Measurements from ENCODE around the gene NEK10. TPM values are rescaled to one million over a fixed set of nuclear protein-coding genes. Genes with fewer than 3 reads are reported as not detected.

Gene NEK10
- total RNA-seq, 2 experiments from 2014 or later = 0.19 to 0.57 TPM

DNA sequence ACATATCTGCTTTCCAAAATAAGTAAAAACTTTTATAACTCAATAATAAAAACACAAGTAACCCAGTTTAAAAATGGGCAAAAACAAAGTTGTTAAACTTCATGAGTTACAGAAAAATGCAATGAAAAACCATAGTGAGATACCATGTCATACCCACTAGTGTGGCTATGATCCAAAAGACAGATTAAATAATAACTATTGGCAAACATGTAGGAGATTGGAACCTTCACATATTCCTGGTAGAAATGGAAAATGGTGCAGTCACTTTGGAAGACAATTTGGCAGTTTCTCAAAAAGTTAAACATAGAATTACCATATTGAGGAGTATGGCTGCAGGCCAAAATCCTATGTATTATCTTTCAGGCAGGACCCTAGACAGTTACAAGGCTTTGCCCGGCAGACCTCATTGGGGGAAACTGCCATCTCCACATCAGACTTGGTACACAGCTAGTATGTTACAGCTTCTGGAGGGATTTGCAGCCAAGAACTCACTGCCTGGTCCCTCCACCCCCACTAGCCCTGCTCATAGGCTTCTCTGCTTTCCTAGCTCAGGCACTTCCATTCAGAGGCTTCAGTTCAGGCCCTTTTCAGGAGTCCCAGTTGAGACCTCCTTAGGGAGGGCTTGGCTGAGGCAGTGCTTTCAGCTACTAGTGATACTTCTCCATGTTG is 147.8 kb downstream of the NEK10 start:
- Mint-ChIP-seq H3K27me3 (no peaks in the 10 kb centered on the region), H3K9me3 (ENCODE audit: low read depth) (no peaks in the 10 kb centered on the region), H3K36me3 (ENCODE audit: low read depth) (no peaks in the 10 kb centered on the region), H3K4me1 (peaks cover 15% of the 10 kb centered on the region), H3K4me3 (no peak overlapping the region), H3K27ac (no peak overlapping the region)
- ChIA-PET POLR2A (no interaction called here), CTCF (no interaction called here)
- DNase-seq = no peak
- no peak for ATAC-seq
- intact Hi-C loops (cut with DNase I, micrococcal nuclease) = no loop called here

DNA sequence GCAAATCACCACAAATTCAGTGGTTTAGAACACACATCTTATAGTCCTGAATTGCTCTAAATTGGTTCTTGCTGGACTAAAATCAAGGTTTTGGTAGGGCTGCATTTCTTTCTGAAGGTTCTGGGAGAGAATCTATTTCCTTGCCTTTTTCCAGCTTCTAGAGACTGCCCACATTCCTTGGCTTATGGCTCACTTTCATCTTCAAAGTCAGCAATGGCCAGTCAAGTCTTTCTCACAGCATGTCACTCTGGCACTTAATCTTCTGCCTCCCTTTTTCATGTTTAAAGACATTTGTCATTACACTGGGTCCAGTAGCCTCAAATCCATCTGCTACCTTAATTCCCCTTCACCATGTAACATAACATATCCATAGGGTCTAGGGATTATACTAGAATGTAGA is 149.0 kb downstream of the NEK10 start:
- ChIA-PET POLR2A (no interaction called here), CTCF (no interaction called here)
- DNase-seq = no peak
- Mint-ChIP-seq H3K4me3 (no peak overlapping the region), H3K36me3 (ENCODE audit: low read depth) (no peaks in the 10 kb centered on the region), H3K9me3 (ENCODE audit: low read depth) (no peaks in the 10 kb centered on the region), H3K27ac (no peak overlapping the region), H3K4me1 (peaks cover 15% of the 10 kb centered on the region), H3K27me3 (no peaks in the 10 kb centered on the region)
- intact Hi-C loops (cut with DNase I, micrococcal nuclease) = no loop called here
- ATAC-seq = no peak

GRCh38 chr3:27219127-27219845 is 149.9 kb downstream of the NEK10 start:
- intact Hi-C loops (cut with DNase I, micrococcal nuclease) = no loop called here
- Mint-ChIP-seq H3K4me1 (peaks cover 12% of the 10 kb centered on the region), H3K9me3 (ENCODE audit: low read depth) (no peaks in the 10 kb centered on the region), H3K4me3 (no peak overlapping the region), H3K27ac (no peak overlapping the region), H3K27me3 (no peaks in the 10 kb centered on the region), H3K36me3 (ENCODE audit: low read depth) (no peaks in the 10 kb centered on the region)
- ATAC-seq (no peak), DNase-seq (no peak)
- ChIA-PET POLR2A (no interaction called here), CTCF (no interaction called here)

GRCh38 chr3:27216955-27217552 is 152.1 kb downstream of the NEK10 start:
- intact Hi-C loops (cut with DNase I, micrococcal nuclease) = no loop called here
- no peaks in the 10 kb centered on the region for H3K4me1 Mint-ChIP-seq
- no peaks in the 10 kb centered on the region for H3K27me3 Mint-ChIP-seq
- no peak overlapping the region for H3K4me3 Mint-ChIP-seq
- H3K27ac Mint-ChIP-seq = no peak overlapping the region
- H3K9me3 Mint-ChIP-seq (ENCODE audit: low read depth) = no peaks in the 10 kb centered on the region
- H3K36me3 Mint-ChIP-seq (ENCODE audit: low read depth) = no peaks in the 10 kb centered on the region
- POLR2A ChIA-PET = no interaction called here
- CTCF ChIA-PET = no interaction called here
- DNase-seq (no peak), ATAC-seq (no peak)

DNA sequence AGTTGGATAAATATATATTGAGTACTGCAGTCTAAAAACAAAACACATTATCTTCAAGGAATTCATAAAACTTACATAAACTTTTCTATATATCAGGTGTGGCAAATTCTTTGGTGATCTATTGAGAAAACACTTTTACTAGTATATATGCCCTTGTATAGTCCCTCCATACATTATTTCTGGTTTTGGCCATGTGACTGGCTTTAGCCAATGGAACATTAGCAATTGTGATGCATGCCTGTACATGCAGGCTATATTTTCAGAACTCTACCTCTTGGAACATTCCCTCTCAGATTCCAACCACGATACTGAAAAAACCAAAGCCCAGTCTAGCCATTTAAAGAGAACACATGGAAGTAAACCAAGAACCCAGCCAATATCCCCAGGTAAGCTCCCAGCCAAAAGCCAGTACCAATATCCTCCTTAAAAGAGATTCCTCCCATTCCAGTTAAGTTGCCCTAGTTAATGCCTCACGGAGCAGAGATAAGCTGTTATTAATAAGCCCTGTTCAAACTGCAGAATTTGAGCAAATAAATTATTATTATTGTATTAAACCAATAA is 152.8 kb downstream of the NEK10 start:
- H3K9me3 Mint-ChIP-seq (ENCODE audit: low read depth) = no peaks in the 10 kb centered on the region
- DNase-seq (no peak), ATAC-seq (no peak)
- no peaks in the 10 kb centered on the region for H3K27me3 Mint-ChIP-seq
- CTCF ChIA-PET = no interaction called here
- intact Hi-C loops (cut with DNase I, micrococcal nuclease) = no loop called here
- POLR2A ChIA-PET = no interaction called here
- H3K27ac Mint-ChIP-seq = no peak overlapping the region
- no peak overlapping the region for H3K4me3 Mint-ChIP-seq
- no peaks in the 10 kb centered on the region for H3K36me3 Mint-ChIP-seq (ENCODE audit: low read depth)
- H3K4me1 Mint-ChIP-seq = no peaks in the 10 kb centered on the region

- no peaks in the 10 kb centered on the region for H3K9me3 Mint-ChIP-seq (ENCODE audit: low read depth)
- no peaks in the 10 kb centered on the region for H3K4me1 Mint-ChIP-seq
- ChIA-PET CTCF (interaction anchor here (1.0 kb wide), 1 partner anchor 11 kb away, joined by 4 read pairs; no protein-coding TSS in a partner anchor), POLR2A (no interaction called here)
- intact Hi-C loops (cut with DNase I, micrococcal nuclease) = no loop called here
- H3K27ac Mint-ChIP-seq = no peak overlapping the region
- H3K36me3 Mint-ChIP-seq (ENCODE audit: low read depth) = no peaks in the 10 kb centered on the region
- DNase-seq (no peak), ATAC-seq (no peak)
- no peak overlapping the region for H3K4me3 Mint-ChIP-seq
- no peaks in the 10 kb centered on the region for H3K27me3 Mint-ChIP-seq
Measured at GRCh38 chr3:27213450-27213849, 155.7 kb downstream of the NEK10 start.

DNA sequence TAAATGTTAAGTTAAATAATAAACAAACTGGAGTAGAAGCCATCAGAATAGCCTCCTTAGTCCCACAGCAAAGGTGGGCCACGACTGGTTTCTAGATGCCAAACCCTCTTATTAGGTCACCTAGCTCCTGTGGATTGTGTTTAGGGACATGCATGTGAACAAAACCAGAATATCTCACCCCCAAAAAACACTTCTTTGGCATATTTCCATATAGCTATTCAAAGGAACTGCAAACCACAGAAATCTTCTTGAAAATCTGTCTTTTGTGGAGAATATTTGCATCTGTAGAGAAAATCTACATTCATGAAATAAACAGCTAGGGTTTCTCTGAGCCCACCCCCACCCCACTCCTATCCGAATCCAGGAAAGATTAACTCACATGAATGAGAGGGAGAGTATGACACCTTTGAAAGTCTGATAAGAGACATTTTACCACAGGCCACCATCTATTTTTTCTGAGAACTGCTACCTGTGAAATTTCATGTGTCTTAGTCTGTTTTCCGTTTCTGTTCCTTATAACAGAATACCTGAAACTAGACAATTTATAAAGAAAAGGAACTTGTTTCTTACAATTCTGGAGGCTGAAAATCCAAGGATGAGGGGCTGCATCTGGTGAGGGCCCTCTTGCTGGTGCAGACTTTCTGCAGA is 159.4 kb downstream of the NEK10 start:
- no peaks in the 10 kb centered on the region for H3K9me3 Mint-ChIP-seq (ENCODE audit: low read depth)
- CTCF ChIA-PET = interaction anchor here (1.1 kb wide), 1 partner anchor 27 kb away, joined by 3 read pairs; no protein-coding TSS in a partner anchor
- H3K4me1 Mint-ChIP-seq = no peaks in the 10 kb centered on the region
- no peak overlapping the region for H3K27ac Mint-ChIP-seq
- ATAC-seq (no peak), DNase-seq (no peak)
- H3K4me3 Mint-ChIP-seq = no peak overlapping the region
- POLR2A ChIA-PET = no interaction called here
- H3K36me3 Mint-ChIP-seq (ENCODE audit: low read depth) = no peaks in the 10 kb centered on the region
- no peaks in the 10 kb centered on the region for H3K27me3 Mint-ChIP-seq
- intact Hi-C loops (cut with DNase I, micrococcal nuclease) = no loop called here

GRCh38 chr3:27208961-27209616 is 160.1 kb downstream of the NEK10 start:
- no peaks in the 10 kb centered on the region for H3K9me3 Mint-ChIP-seq (ENCODE audit: low read depth)
- no peaks in the 10 kb centered on the region for H3K27me3 Mint-ChIP-seq
- intact Hi-C loops (cut with DNase I, micrococcal nuclease) = no loop called here
- H3K36me3 Mint-ChIP-seq (ENCODE audit: low read depth) = no peaks in the 10 kb centered on the region
- ATAC-seq = no peak
- DNase-seq = no peak
- no peak overlapping the region for H3K27ac Mint-ChIP-seq
- no peaks in the 10 kb centered on the region for H3K4me1 Mint-ChIP-seq
- no peak overlapping the region for H3K4me3 Mint-ChIP-seq
- POLR2A ChIA-PET = no interaction called here
- CTCF ChIA-PET = interaction anchor here (1.1 kb wide), 1 partner anchor 26 kb away, joined by 3 read pairs; no protein-coding TSS in a partner anchor

GRCh38 chr3:27202959-27203358 is 166.2 kb downstream of the NEK10 start:
- no peaks in the 10 kb centered on the region for H3K4me1 Mint-ChIP-seq
- DNase-seq = no peak
- no peaks in the 10 kb centered on the region for H3K9me3 Mint-ChIP-seq (ENCODE audit: low read depth)
- CTCF ChIA-PET = no interaction called here
- no peak overlapping the region for H3K27ac Mint-ChIP-seq
- ATAC-seq = no peak
- no peaks in the 10 kb centered on the region for H3K27me3 Mint-ChIP-seq
- H3K36me3 Mint-ChIP-seq (ENCODE audit: low read depth) = no peaks in the 10 kb centered on the region
- no peak overlapping the region for H3K4me3 Mint-ChIP-seq
- intact Hi-C loops (cut with DNase I, micrococcal nuclease) = no loop called here
- POLR2A ChIA-PET = no interaction called here

GRCh38 chr3:27201492-27201891 is 167.7 kb downstream of the NEK10 start:
- DNase-seq (no peak), ATAC-seq (no peak)
- POLR2A ChIA-PET = no interaction called here
- no peaks in the 10 kb centered on the region for H3K4me1 Mint-ChIP-seq
- no peak overlapping the region for H3K4me3 Mint-ChIP-seq
- no peaks in the 10 kb centered on the region for H3K27me3 Mint-ChIP-seq
- intact Hi-C loops (cut with DNase I, micrococcal nuclease) = no loop called here
- no peaks in the 10 kb centered on the region for H3K9me3 Mint-ChIP-seq (ENCODE audit: low read depth)
- no peak overlapping the region for H3K27ac Mint-ChIP-seq
- CTCF ChIA-PET = interaction anchor here (0.6 kb wide), 1 partner anchor 136 kb away, joined by 3 read pairs; no protein-coding TSS in a partner anchor
- H3K36me3 Mint-ChIP-seq (ENCODE audit: low read depth) = no peaks in the 10 kb centered on the region

DNA sequence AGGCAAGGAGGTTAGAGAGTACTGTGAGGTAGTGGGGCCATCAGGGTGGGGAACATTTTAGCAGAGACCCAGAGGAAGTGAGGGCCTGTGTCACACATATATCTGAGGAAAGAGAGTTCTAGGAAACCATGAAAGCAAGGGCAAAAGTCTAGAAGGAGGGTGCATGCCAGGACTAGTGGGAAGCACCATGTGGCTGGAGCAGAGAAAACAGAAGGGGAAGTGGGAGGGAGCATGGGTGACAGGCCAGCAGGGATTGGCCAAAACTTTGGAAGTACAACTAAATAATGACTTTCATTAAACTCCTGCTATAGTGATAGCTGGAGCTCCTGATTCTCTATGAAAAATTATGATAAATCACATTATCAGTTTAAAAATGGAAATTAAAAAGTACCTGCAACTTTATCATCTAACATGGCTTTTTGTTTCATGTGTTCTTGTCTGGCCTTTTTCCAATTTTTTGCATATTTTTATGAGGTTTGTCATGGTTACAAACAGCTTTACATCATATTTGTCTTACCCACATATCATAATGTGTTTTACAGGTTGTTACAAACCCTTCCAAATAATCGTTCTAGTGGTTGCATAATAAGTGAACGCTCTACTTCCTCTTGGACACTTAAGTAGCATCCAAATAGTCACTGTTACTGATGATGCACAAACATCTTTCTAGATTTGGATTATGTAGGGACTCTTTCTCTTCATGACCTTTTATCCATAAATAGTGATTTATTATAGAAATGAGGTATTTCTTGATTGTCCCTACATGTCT is 168.3 kb downstream of the NEK10 start:
- ChIA-PET POLR2A (no interaction called here), CTCF (no interaction called here)
- H3K27me3 Mint-ChIP-seq = no peaks in the 10 kb centered on the region
- H3K27ac Mint-ChIP-seq = no peak overlapping the region
- no peak for DNase-seq
- no peak overlapping the region for H3K4me3 Mint-ChIP-seq
- intact Hi-C loops (cut with DNase I, micrococcal nuclease) = no loop called here
- no peak for ATAC-seq
- no peaks in the 10 kb centered on the region for H3K4me1 Mint-ChIP-seq
- H3K36me3 Mint-ChIP-seq (ENCODE audit: low read depth) = no peaks in the 10 kb centered on the region
- H3K9me3 Mint-ChIP-seq (ENCODE audit: low read depth) = no peaks in the 10 kb centered on the region
